ENCODE results near the gene RIOK2. TPM values are rescaled to one million over a fixed set of nuclear protein-coding genes. Genes with fewer than 3 reads are reported as not detected.

The RIOK2 gene
- total and polyA plus RNA-seq, 2 of the 8 experiments (the other 6 are each of a cell fraction or from before 2014, with no cell fraction given): 5.4 to 35.0 TPM

GRCh38 chr5:97208184-97208713 is 25.2 kb upstream of the RIOK2 start (continued):
- TF ChIP-seq SIN3A (conservative IDR thresholded peaks at IDR 0.05 in 1 of 2, IDR thresholded peaks at IDR 0.05 in 1 of 2; ENCODE audit: low read depth in 1 of 2, low read length in 2 of 2) (no peak), CREB1 (IDR thresholded peaks at IDR 0.05) (no peak), POLR2AphosphoS5 (IDR thresholded peaks at IDR 0.05; ENCODE audit: low read depth, low read length) (no peak), TAF1 (IDR thresholded peaks at IDR 0.05; ENCODE audit: low read depth, low read length) (no peak), SIX5 (IDR thresholded peaks at IDR 0.05; ENCODE audit: low read depth, low read length) (no peak), NANOG (IDR thresholded peaks at IDR 0.05; ENCODE audit: insufficient read depth, low read depth, low read length, poor library complexity, severe bottlenecking) (no peak), KDM1A (IDR thresholded peaks at IDR 0.05; ENCODE audit: borderline replicate concordance, low read length) (no peak), HDAC2 (IDR thresholded peaks at IDR 0.05; ENCODE audit: borderline replicate concordance in 1 of 2, low read depth in 2 of 2, low read length in 2 of 2) (no peak)
